ENCODE results near the gene ZNF254. TPM values are rescaled to one million over a fixed set of nuclear protein-coding genes. Genes with fewer than 3 reads are reported as not detected.

ZNF254 gene
- total RNA-seq, 2 donors from 2014 or later = 9.1 to 15.2 TPM

DNA sequence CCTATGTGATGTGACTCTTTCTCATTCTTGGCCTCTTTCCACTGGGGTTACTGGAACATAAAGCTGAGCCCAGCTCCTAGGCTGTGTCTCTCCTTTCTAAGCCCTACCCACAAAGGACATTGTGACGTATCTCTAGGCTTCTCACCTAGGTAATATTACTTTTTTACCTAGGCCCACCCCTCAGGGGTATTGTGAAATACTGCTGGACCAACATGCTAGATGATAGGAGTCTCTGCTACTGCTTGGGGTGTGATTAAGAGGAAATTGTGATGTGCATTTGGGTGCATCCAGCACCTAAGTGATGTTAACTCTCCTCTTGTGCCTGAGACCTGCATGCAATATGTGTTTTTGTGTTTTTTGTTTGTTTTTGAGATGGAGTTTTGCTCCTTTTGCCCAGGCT, 22.8 kb upstream of the ZNF254 start:
- H3K27ac ChIP-seq = no peak overlapping the region
- H3K36me3 ChIP-seq = peaks cover 15% of the 10 kb centered on the region
- TF ChIP-seq, protein P1, sequence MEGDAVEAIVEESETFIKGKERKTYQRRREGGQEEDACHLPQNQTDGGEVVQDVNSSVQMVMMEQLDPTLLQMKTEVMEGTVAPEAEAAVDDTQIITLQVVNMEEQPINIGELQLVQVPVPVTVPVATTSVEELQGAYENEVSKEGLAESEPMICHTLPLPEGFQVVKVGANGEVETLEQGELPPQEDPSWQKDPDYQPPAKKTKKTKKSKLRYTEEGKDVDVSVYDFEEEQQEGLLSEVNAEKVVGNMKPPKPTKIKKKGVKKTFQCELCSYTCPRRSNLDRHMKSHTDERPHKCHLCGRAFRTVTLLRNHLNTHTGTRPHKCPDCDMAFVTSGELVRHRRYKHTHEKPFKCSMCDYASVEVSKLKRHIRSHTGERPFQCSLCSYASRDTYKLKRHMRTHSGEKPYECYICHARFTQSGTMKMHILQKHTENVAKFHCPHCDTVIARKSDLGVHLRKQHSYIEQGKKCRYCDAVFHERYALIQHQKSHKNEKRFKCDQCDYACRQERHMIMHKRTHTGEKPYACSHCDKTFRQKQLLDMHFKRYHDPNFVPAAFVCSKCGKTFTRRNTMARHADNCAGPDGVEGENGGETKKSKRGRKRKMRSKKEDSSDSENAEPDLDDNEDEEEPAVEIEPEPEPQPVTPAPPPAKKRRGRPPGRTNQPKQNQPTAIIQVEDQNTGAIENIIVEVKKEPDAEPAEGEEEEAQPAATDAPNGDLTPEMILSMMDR (IDR thresholded peaks at IDR 0.05) = no peak
- DNase-seq (ENCODE audit: low spot score) = no peak
- H3K4me1 ChIP-seq = no peaks in the 10 kb centered on the region
- H3K9me3 ChIP-seq = no peaks in the 10 kb centered on the region
- no peaks in the 10 kb centered on the region for H3K27me3 ChIP-seq
- H3K4me3 ChIP-seq = no peak overlapping the region

DNA sequence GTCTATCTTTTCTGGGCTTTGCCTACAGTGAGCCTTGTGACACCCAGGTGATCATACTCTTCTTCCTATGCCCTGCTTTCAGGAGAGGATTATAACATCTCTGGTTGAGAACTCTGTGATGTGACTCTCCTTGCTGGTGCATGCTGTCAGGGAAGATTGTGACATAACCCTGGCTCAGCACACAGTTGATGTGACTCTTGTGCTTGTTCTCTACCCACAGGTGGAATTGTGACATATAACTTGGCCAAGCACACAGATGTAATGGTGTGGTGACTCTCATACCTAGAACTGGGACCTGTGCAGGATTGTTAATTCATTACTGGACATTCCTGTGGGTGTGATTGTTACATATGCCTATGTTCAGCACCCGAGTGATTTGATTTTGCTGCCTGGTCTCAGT, 21.7 kb upstream of the ZNF254 start:
- Histone ChIP-seq H3K27me3 (no peaks in the 10 kb centered on the region), H3K9me3 (no peaks in the 10 kb centered on the region), H3K4me1 (no peaks in the 10 kb centered on the region), H3K27ac (no peak overlapping the region), H3K4me3 (no peak overlapping the region), H3K36me3 (peaks cover 12% of the 10 kb centered on the region)
- DNase-seq (ENCODE audit: low spot score) = no peak
- TF ChIP-seq, protein P1 (IDR thresholded peaks at IDR 0.05) = no peak

DNA sequence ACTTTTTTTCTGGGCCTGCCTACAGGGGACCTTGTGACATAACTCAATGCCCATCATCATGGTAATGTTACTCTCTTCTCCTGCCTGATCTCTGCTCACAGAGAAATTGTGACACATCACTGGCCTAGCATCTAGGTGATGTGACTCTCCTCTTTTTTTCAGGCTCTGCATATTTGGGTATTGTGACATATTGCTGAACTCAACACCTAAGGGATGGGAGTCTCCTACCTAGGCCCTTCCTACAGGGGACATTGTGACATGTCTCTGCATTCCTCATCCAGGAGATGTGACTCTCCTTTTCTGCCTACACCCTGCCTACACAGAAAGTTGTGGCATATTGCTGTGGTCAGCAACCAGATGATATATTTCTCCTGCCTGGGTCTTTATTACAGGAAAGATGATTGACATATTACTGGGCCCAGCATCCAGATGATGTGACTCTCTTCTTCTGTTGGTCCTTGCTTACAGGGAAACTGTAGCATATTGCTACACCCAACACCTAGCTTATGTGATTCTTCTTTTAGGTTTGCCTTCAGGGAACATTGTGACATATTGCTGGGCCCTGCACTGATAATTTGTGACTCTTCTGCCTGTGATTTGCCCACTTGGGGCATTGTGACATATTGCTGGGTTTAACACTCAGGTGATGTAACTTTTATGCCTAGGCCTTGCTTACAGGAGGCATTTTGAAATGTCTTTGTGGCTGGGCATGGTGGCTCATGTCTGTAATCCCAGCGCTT, 21.0 kb upstream of the ZNF254 start:
- no peak overlapping the region for H3K27ac ChIP-seq
- no peaks in the 10 kb centered on the region for H3K27me3 ChIP-seq
- TF ChIP-seq, protein P1 (IDR thresholded peaks at IDR 0.05) = no peak
- DNase-seq (ENCODE audit: low spot score) = no peak
- H3K4me1 ChIP-seq = no peaks in the 10 kb centered on the region
- H3K36me3 ChIP-seq = peaks cover 12% of the 10 kb centered on the region
- H3K9me3 ChIP-seq = no peaks in the 10 kb centered on the region
- no peak overlapping the region for H3K4me3 ChIP-seq

DNA sequence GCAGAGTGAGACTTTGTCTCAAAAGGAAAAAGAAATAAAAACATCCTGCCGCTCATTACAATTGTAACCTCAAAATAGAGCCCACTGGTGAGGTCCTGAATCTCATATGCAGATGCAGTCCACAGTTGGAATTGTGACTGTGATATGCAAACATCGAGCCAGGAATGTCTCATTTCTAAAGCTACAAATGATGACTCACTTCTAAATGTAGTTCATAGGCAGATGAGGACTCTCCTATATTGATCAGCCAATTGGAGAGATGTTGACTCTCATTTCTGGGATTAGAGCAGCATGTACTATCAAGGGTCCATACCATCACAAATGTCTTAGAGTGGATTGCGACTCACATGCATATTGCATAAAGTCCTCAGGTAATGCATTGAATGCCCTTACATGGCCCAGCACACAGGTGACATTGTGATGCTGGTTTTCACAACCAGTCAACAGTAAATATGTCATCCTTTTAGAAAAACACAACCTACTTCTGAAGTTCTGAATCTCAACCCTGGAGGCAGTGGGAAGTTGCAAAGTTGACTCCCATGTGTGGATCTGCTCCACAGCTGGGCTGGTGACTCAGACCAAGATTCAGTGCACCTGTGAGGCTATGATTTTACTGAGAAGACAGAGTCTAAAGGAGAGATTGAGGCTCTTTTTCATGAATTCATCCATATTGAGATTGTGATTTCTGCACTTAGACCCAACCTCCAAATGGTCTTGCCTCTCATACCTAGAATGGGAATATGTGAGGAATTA, 16.9 kb upstream of the ZNF254 start:
- Histone ChIP-seq H3K27me3 (no peaks in the 10 kb centered on the region), H3K4me3 (no peak overlapping the region), H3K9me3 (no peaks in the 10 kb centered on the region), H3K27ac (no peak overlapping the region), H3K4me1 (no peaks in the 10 kb centered on the region), H3K36me3 (peaks cover 12% of the 10 kb centered on the region)
- no peak for DNase-seq (ENCODE audit: low spot score)
- TF ChIP-seq, protein P1 (IDR thresholded peaks at IDR 0.05) = no peak

DNA sequence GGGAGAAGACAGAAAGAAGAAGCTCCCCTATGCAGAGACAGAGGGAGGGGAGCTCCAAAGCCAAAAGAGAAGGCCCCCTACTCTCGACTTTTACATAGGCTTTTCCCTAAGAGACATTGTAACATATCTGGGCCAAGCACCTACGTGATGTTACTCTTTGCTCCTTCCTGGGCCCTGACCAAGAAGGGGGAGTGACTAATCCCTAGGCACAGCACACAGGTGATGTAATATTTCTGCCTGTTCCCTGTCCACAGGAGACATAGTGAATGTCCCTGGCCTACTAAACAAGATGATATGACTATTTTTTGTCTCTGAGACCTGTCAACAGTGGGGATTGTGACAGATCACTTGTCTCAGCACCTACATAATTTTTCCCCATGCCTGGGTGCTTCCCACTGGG, 15.9 kb upstream of the ZNF254 start:
- Histone ChIP-seq H3K27ac (no peak overlapping the region), H3K27me3 (no peaks in the 10 kb centered on the region), H3K36me3 (peaks cover 12% of the 10 kb centered on the region), H3K4me1 (no peaks in the 10 kb centered on the region), H3K9me3 (no peaks in the 10 kb centered on the region), H3K4me3 (no peak overlapping the region)
- TF ChIP-seq, protein P1 (IDR thresholded peaks at IDR 0.05) = no peak
- DNase-seq (ENCODE audit: low spot score) = no peak
